Endodermal cell (in vitro differentiated cells): Measurements from ENCODE around the gene NFXL1. TPM values are rescaled to one million over a fixed set of nuclear protein-coding genes. Genes with fewer than 3 reads are reported as not detected.

Source experiments
- DNase-seq: peaks from one replicate; pipeline ENCODE4 v3.0.0-alpha.2; 2017
- H3K27ac ChIP-seq: 2 replicates; pipeline ENCODE4 v1.5.1; 2013; ENCODE audit warnings: mild to moderate bottlenecking, low read depth, low read length, moderate library complexity
- H3K27me3 ChIP-seq: 2 replicates; pipeline ENCODE4 v1.6.1; 2013; ENCODE audit warnings: mild to moderate bottlenecking, low read length, moderate library complexity; ENCODE audit not compliant: insufficient read depth, control insufficient read depth, poor library complexity, severe bottlenecking
- H3K36me3 ChIP-seq: 2 replicates; pipeline ENCODE4 v1.7.0; 2013; ENCODE audit warnings: mild to moderate bottlenecking, low read length, moderate library complexity; ENCODE audit not compliant: control insufficient read depth, insufficient read depth
- H3K4me1 ChIP-seq: one replicate; pipeline ENCODE4 v1.7.0; 2013; ENCODE audit warnings: low read length; ENCODE audit not compliant: control insufficient read depth, insufficient read depth
- H3K4me3 ChIP-seq: 2 replicates; pipeline ENCODE4 v1.5.1; 2013; ENCODE audit warnings: mild to moderate bottlenecking, low read length, moderate library complexity
- H3K9ac ChIP-seq: 2 replicates; pipeline ENCODE4 v1.6.1; 2013; ENCODE audit warnings: mild to moderate bottlenecking, low read length, moderate library complexity; ENCODE audit not compliant: poor library complexity, severe bottlenecking; ENCODE audit errors: extremely low read depth
- H3K9me3 ChIP-seq: 2 replicates; pipeline ENCODE4 v1.6.1; 2013; ENCODE audit warnings: mild to moderate bottlenecking, low read length, moderate library complexity; ENCODE audit not compliant: control insufficient read depth
- H3K27ac Mint-ChIP-seq: 2 replicates; pipeline ENCODE4 v1.8.0; 2020; ENCODE audit warnings: mixed read lengths
- H3K27me3 Mint-ChIP-seq: 2 replicates; pipeline ENCODE4 v1.8.0; 2021; ENCODE audit warnings: mild to moderate bottlenecking, mixed read lengths; ENCODE audit not compliant: insufficient read depth
- H3K36me3 Mint-ChIP-seq: 2 replicates; pipeline ENCODE4 v1.8.0; 2020; ENCODE audit warnings: low read depth, mixed read lengths
- H3K4me1 Mint-ChIP-seq: 2 replicates; pipeline ENCODE4 v1.8.0; 2020; ENCODE audit warnings: mixed read lengths
- H3K4me3 Mint-ChIP-seq: 2 replicates; pipeline ENCODE4 v1.8.0; 2020; ENCODE audit warnings: mild to moderate bottlenecking, moderate library complexity, mixed read lengths
- H3K9me3 Mint-ChIP-seq: 2 replicates; pipeline ENCODE4 v1.8.0; 2020; ENCODE audit warnings: mild to moderate bottlenecking, mixed read lengths
- WGBS, 2 experiments: methylation state at CpG; one replicate each; pipeline versions ENCODE4 v1.1.5 to v1.1.7; 2013; ENCODE audit warnings: missing lambda C conversion rate in 2 of 2, mixed read lengths in 1 of 2; ENCODE audit not compliant: insufficient coverage in 1 of 2, insufficient read length in 1 of 2; 5-methylcytosine and 5-hydroxymethylcytosine counted together
- total RNA-seq, 2 donors: library from RNA; stranded (reverse); fragmentation: NEBNext Ultra II Directional in 1 of 2; extraction: Animal tissue kit (Norgen Biotek cat#: 25700) in 1 of 2; gene quantifications; 2 replicates in 1 of 2; 3 replicates in 1 of 2; pipeline ENCODE4 v1.2.1, GENCODE V29; 2021
- TF ChIP-seq, protein P1 (sequence below): fragments of 200-600 bp; sonication (generic); conservative IDR thresholded peaks from 2 replicates; pipeline ENCODE4 v1.5.0; 2021; ENCODE audit warnings: antibody characterized with exemption, mild to moderate bottlenecking

The NFXL1 gene
- total RNA-seq, 2 donors from 2014 or later: 33.0 to 33.7 TPM

DNA sequence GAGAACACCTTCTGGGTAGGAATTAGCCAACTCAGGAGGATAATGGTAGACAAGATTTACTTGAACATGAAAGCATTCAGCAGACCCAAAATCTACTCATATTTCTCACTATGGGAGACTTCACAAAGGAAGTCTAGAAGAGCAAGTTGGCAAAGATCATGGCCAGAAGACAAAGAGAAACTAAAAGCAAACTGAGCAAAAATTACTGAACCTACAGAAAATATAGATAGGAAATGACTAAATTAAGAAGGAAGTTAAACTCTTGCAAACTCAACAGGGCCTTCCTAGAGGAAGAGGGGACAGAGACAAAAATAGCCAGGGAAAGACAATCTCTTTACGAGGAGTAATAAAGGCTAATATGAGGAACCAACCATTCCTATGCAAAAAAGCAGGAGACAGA is 95.2 kb downstream of the NFXL1 start:
- Histone ChIP-seq H3K4me3 (no peak overlapping the region), H3K9ac (no peak overlapping the region), H3K9me3 (no peaks in the 10 kb centered on the region), H3K27me3 (no peaks in the 10 kb centered on the region), H3K27ac (no peak overlapping the region), H3K4me1 (no peaks in the 10 kb centered on the region), H3K36me3 (no peaks in the 10 kb centered on the region)
- 97 to 100% methylated on average over 1 of the region's 1 CpG for WGBS, 2 experiments
- no peak overlapping the region for H3K27ac Mint-ChIP-seq
- H3K36me3 Mint-ChIP-seq: no peaks in the 10 kb centered on the region
- DNase-seq: no peak
- H3K4me1 Mint-ChIP-seq: no peaks in the 10 kb centered on the region
- H3K27me3 Mint-ChIP-seq: no peaks in the 10 kb centered on the region
- no peaks in the 10 kb centered on the region for H3K9me3 Mint-ChIP-seq
- TF ChIP-seq, protein P1, sequence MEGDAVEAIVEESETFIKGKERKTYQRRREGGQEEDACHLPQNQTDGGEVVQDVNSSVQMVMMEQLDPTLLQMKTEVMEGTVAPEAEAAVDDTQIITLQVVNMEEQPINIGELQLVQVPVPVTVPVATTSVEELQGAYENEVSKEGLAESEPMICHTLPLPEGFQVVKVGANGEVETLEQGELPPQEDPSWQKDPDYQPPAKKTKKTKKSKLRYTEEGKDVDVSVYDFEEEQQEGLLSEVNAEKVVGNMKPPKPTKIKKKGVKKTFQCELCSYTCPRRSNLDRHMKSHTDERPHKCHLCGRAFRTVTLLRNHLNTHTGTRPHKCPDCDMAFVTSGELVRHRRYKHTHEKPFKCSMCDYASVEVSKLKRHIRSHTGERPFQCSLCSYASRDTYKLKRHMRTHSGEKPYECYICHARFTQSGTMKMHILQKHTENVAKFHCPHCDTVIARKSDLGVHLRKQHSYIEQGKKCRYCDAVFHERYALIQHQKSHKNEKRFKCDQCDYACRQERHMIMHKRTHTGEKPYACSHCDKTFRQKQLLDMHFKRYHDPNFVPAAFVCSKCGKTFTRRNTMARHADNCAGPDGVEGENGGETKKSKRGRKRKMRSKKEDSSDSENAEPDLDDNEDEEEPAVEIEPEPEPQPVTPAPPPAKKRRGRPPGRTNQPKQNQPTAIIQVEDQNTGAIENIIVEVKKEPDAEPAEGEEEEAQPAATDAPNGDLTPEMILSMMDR: no peak
- no peak overlapping the region for H3K4me3 Mint-ChIP-seq

DNA sequence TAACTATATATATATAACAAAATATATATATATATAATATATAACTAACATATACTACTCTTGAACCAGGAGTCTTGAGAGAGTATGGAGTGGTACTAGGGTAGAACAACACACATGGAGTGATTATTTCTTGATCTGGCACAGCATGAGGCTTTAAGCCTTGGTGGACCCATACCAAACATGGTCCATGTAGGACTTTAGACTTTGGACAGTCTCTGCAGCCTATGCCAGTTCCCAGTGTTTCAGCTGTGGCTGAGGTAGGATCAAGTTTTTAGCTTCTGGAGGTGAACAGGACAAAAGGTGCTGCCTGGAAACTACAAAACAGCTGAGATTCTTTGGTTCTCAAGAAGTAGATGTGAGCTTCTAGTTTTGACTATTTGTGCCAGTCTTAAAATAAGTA is 97.1 kb downstream of the NFXL1 start:
- no peak overlapping the region for H3K27ac Mint-ChIP-seq
- TF ChIP-seq, protein P1: no peak
- no peaks in the 10 kb centered on the region for H3K9me3 ChIP-seq
- no peak overlapping the region for H3K9ac ChIP-seq
- H3K27ac ChIP-seq: no peak overlapping the region
- H3K4me3 ChIP-seq: no peak overlapping the region
- no peaks in the 10 kb centered on the region for H3K36me3 ChIP-seq
- no peaks in the 10 kb centered on the region for H3K36me3 Mint-ChIP-seq
- no peak for DNase-seq
- H3K27me3 Mint-ChIP-seq: no peaks in the 10 kb centered on the region
- no peaks in the 10 kb centered on the region for H3K9me3 Mint-ChIP-seq
- no peak overlapping the region for H3K4me3 Mint-ChIP-seq
- no peaks in the 10 kb centered on the region for H3K4me1 ChIP-seq
- H3K27me3 ChIP-seq: no peaks in the 10 kb centered on the region
- H3K4me1 Mint-ChIP-seq: no peaks in the 10 kb centered on the region

DNA sequence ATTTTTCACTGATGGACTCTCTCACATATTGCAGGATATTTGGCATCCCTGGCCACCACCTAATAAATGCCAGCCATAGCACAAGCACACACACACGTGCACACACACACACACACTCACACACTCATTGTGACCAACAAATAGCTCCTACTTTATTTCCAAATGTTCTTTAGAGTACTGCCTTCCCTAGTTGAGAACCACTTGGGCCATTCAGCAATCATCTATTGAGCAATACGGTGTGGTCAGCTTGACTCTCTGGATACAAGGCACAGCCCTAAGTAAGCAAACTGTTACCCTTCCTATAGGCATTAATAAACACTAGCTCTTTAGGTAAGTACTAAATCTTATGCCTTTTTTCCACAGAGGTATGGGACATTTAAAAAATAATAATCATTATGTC is 97.6 kb downstream of the NFXL1 start:
- Histone ChIP-seq H3K27ac (no peak overlapping the region), H3K4me1 (no peaks in the 10 kb centered on the region), H3K36me3 (no peaks in the 10 kb centered on the region), H3K4me3 (no peak overlapping the region), H3K27me3 (no peaks in the 10 kb centered on the region), H3K9ac (no peak overlapping the region), H3K9me3 (no peaks in the 10 kb centered on the region)
- Mint-ChIP-seq H3K4me3 (no peak overlapping the region), H3K27ac (no peak overlapping the region), H3K9me3 (no peaks in the 10 kb centered on the region), H3K4me1 (no peaks in the 10 kb centered on the region), H3K36me3 (no peaks in the 10 kb centered on the region), H3K27me3 (no peaks in the 10 kb centered on the region)
- TF ChIP-seq, protein P1: no peak
- DNase-seq: no peak
- WGBS, 2 experiments: 79 to 90% methylated on average over 2 of the region's 2 CpGs
